DOHH2 (cell line): ENCODE measurements around the gene SPEM2.

Experiments used
- EZH2phosphoT487 ChIP-seq: fragments of 200-600 bp; sonication (generic); IDR thresholded peaks from 2 replicates; pipeline ENCODE4 v1.6.1; 2017; ENCODE audit warnings: borderline replicate concordance, mild to moderate bottlenecking, antibody characterized with exemption, low read length, moderate library complexity, mixed read lengths
- TF ChIP-seq, protein P1 (sequence below): fragments of 200-600 bp; sonication (generic); IDR thresholded peaks from one replicate; pipeline ENCODE4 v1.5.1; 2014; ENCODE audit warnings: antibody characterized with exemption, mild to moderate bottlenecking, low read depth, low read length; ENCODE audit not compliant: poor library complexity, severe bottlenecking

GRCh38 chr17:7383742-7384488 lies 41.5 kb upstream of the SPEM2 start:
- TF ChIP-seq, protein P1, sequence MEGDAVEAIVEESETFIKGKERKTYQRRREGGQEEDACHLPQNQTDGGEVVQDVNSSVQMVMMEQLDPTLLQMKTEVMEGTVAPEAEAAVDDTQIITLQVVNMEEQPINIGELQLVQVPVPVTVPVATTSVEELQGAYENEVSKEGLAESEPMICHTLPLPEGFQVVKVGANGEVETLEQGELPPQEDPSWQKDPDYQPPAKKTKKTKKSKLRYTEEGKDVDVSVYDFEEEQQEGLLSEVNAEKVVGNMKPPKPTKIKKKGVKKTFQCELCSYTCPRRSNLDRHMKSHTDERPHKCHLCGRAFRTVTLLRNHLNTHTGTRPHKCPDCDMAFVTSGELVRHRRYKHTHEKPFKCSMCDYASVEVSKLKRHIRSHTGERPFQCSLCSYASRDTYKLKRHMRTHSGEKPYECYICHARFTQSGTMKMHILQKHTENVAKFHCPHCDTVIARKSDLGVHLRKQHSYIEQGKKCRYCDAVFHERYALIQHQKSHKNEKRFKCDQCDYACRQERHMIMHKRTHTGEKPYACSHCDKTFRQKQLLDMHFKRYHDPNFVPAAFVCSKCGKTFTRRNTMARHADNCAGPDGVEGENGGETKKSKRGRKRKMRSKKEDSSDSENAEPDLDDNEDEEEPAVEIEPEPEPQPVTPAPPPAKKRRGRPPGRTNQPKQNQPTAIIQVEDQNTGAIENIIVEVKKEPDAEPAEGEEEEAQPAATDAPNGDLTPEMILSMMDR: no peak
- no peak for TF ChIP-seq EZH2phosphoT487
